ENCODE measurements around the gene PRKG1. TPM values are rescaled to one million over a fixed set of nuclear protein-coding genes. Genes with fewer than 3 reads are reported as not detected.

PRKG1 gene
- total RNA-seq, 4 donors from 2014 or later = 1.2 to 6.5 (median 2.7) TPM

GRCh38 chr10:51375790-51376189 is 301.5 kb downstream of the PRKG1 start:
- Histone ChIP-seq H3K4me1 (no peaks in the 10 kb centered on the region), H3K4me3 (no peak overlapping the region), H3K36me3 (no peaks in the 10 kb centered on the region), H3K27me3 (no peaks in the 10 kb centered on the region), H3K9me3 (no peaks in the 10 kb centered on the region), H3K27ac (no peak overlapping the region)
- TF ChIP-seq CTCF (IDR thresholded peaks at IDR 0.05) (no peak), POLR2A (IDR thresholded peaks at IDR 0.05) (no peak), POLR2AphosphoS5 (IDR thresholded peaks at IDR 0.05) (no peak), EP300 (IDR thresholded peaks at IDR 0.05) (no peak)
- WGBS = 62% methylated on average over 2 of the region's 2 CpGs
- DNase-seq (ENCODE audit: low spot score in 2 of 2) = no peak

GRCh38 chr10:51377070-51377931 is 303.0 kb downstream of the PRKG1 start:
- DNase-seq (ENCODE audit: low spot score in 2 of 2) = no peak
- no peak overlapping the region for H3K27ac ChIP-seq
- H3K4me3 ChIP-seq = no peak overlapping the region
- no peaks in the 10 kb centered on the region for H3K9me3 ChIP-seq
- no peak for TF ChIP-seq EP300 (IDR thresholded peaks at IDR 0.05)
- TF ChIP-seq POLR2A (IDR thresholded peaks at IDR 0.05) = no peak
- no peak for TF ChIP-seq CTCF (IDR thresholded peaks at IDR 0.05)
- TF ChIP-seq POLR2AphosphoS5 (IDR thresholded peaks at IDR 0.05) = no peak
- H3K27me3 ChIP-seq = no peaks in the 10 kb centered on the region
- no peaks in the 10 kb centered on the region for H3K36me3 ChIP-seq
- WGBS = 84% methylated on average over 4 of the region's 4 CpGs
- H3K4me1 ChIP-seq = no peaks in the 10 kb centered on the region

- TF ChIP-seq CTCF (IDR thresholded peaks at IDR 0.05) = no peak
- TF ChIP-seq EP300 (IDR thresholded peaks at IDR 0.05) = no peak
- no peak for TF ChIP-seq POLR2AphosphoS5 (IDR thresholded peaks at IDR 0.05)
- no peak for TF ChIP-seq POLR2A (IDR thresholded peaks at IDR 0.05)
- H3K27ac ChIP-seq = no peak overlapping the region
- no peaks in the 10 kb centered on the region for H3K36me3 ChIP-seq
- H3K4me3 ChIP-seq = no peak overlapping the region
- no peaks in the 10 kb centered on the region for H3K27me3 ChIP-seq
- 80% methylated on average over 3 of the region's 3 CpGs for WGBS
- DNase-seq (ENCODE audit: low spot score in 2 of 2) = no peak
- H3K9me3 ChIP-seq = no peaks in the 10 kb centered on the region
- H3K4me1 ChIP-seq = no peaks in the 10 kb centered on the region
Measured at GRCh38 chr10:51377932-51378599, 303.8 kb downstream of the PRKG1 start.

- Histone ChIP-seq H3K4me3 (no peak overlapping the region), H3K27ac (no peak overlapping the region), H3K9me3 (no peaks in the 10 kb centered on the region), H3K4me1 (no peaks in the 10 kb centered on the region), H3K36me3 (no peaks in the 10 kb centered on the region), H3K27me3 (no peaks in the 10 kb centered on the region)
- TF ChIP-seq EP300 (IDR thresholded peaks at IDR 0.05) (no peak), CTCF (IDR thresholded peaks at IDR 0.05) (no peak), POLR2A (IDR thresholded peaks at IDR 0.05) (no peak), POLR2AphosphoS5 (IDR thresholded peaks at IDR 0.05) (no peak)
- 91% methylated on average over 1 of the region's 1 CpG for WGBS
- no peak for DNase-seq (ENCODE audit: low spot score in 2 of 2)
Measured at GRCh38 chr10:51382181-51382580, 307.9 kb downstream of the PRKG1 start.

GRCh38 chr10:51384971-51385370 is 310.7 kb downstream of the PRKG1 start:
- H3K4me1 ChIP-seq = peaks cover 7% of the 10 kb centered on the region
- no peak overlapping the region for H3K4me3 ChIP-seq
- no peak overlapping the region for H3K27ac ChIP-seq
- H3K9me3 ChIP-seq = no peaks in the 10 kb centered on the region
- TF ChIP-seq POLR2A (IDR thresholded peaks at IDR 0.05) (no peak), POLR2AphosphoS5 (IDR thresholded peaks at IDR 0.05) (no peak), EP300 (IDR thresholded peaks at IDR 0.05) (no peak)
- H3K36me3 ChIP-seq = no peaks in the 10 kb centered on the region
- DNase-seq (ENCODE audit: low spot score in 2 of 2) = no peak
- no peaks in the 10 kb centered on the region for H3K27me3 ChIP-seq
- 90% methylated on average over 3 of the region's 3 CpGs for WGBS
